NB4 (cell line): ENCODE results near the gene TERT.

ENCODE experiments used
- DNase-seq: peaks from one replicate; pipeline ENCODE4 v3.0.0; 2010; ENCODE audit warnings: low read depth
- H3K4me3 ChIP-seq: one replicate; pipeline ENCODE4 v1.5.1; 2011; ENCODE audit warnings: mild to moderate bottlenecking, low read depth, low read length, moderate library complexity
- CTCF ChIP-seq: IDR thresholded peaks from one replicate; pipeline ENCODE4 v1.5.1; 2012; ENCODE audit warnings: low read depth, low read length
- MAX ChIP-seq: IDR thresholded peaks from 2 replicates; pipeline ENCODE4 v1.6.1; 2011; ENCODE audit warnings: low read depth, low read length
- MYC ChIP-seq: IDR thresholded peaks from 2 replicates; pipeline ENCODE4 v1.6.1; 2011; ENCODE audit warnings: low read depth, low read length
- POLR2A ChIP-seq: IDR thresholded peaks from 2 replicates; pipeline ENCODE4 v1.6.1; 2011; ENCODE audit warnings: mild to moderate bottlenecking; ENCODE audit not compliant: insufficient read length; ENCODE audit errors: extremely low read depth

The TERT gene

DNA sequence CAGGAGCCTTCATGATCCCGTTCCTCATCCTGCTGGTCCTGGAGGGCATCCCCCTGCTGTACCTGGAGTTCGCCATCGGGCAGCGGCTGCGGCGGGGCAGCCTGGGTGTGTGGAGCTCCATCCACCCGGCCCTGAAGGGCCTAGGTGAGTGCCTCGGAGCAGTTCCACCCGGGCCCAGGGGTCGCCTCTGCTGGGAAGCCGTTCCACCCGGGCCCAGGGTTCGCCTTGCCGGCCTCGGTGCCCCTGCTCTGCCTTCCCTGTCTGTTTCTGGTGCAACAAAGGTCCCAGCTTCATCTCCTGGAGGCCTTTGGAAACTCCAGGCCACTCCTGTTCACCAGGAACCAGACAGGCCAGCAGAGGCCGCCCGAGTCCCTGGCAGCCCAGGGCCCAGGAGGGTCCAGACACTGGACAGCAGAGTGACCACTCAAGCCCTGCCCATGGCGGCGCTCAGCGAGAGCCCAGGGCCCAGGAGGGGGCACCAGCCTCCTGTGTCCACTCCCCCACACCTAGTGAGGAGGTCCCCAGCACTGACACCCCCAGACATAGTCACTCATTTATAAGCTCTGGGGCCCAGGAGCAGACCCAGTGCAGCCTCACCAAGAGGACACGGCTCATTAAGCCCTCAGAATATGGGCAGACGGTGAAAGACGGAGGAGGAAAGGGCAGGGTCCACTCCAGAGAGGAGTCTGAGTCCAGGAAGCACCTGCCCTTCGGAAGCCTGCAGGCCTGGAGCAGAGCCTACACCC is 86.0 kb downstream of the TERT start:
- no peak for DNase-seq
- H3K4me3 ChIP-seq = no peak overlapping the region
- TF ChIP-seq MAX (no peak), POLR2A (no peak), CTCF (peak; percentile 44)

DNA sequence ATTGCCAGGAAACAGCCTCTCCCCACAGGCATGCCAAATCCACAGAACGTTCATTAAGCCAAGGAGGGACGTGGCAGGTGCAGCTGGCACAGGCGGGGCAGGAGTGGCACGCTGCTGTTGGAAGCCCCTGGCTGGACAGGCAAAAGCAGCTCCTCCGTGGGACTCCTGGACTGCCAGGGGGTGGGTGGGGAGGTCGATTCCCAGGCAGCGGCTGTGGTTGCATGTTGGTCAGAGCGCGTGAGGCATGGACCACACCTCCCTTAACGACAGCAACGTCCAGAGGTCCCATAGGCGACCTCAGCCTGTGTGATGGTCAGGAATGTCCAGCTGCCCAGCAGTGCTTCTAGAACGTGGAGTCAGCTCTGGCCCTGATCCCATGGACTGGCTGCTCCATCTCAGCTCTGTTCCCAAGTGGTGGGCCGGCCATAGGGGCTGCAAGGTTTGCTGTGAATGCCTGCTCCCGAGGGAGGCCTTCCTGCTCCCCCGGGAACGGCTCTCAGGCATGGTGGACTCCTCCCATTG is 86.6 kb downstream of the TERT start:
- no peak for TF ChIP-seq MAX
- no peak for TF ChIP-seq POLR2A
- no peak for TF ChIP-seq MYC
- TF ChIP-seq CTCF = no peak
- no peak overlapping the region for H3K4me3 ChIP-seq
- no peak for DNase-seq

- no peak overlapping the region for H3K4me3 ChIP-seq
- no peak for DNase-seq
- no peak for TF ChIP-seq POLR2A
- no peak for TF ChIP-seq MAX
- TF ChIP-seq MYC = no peak
- no peak for TF ChIP-seq CTCF
These were observed 87.3 kb downstream of the TERT start for GRCh38 chr5:1207555-1207954.

- no peak for DNase-seq
- no peak overlapping the region for H3K4me3 ChIP-seq
- TF ChIP-seq POLR2A = no peak
- TF ChIP-seq MYC = no peak
- no peak for TF ChIP-seq CTCF
- no peak for TF ChIP-seq MAX
These were observed 88.1 kb downstream of the TERT start for GRCh38 chr5:1206521-1207412.

- DNase-seq = no peak
- TF ChIP-seq MAX (no peak), MYC (no peak), POLR2A (no peak), CTCF (no peak)
- no peak overlapping the region for H3K4me3 ChIP-seq
These were observed 89.3 kb downstream of the TERT start for GRCh38 chr5:1205255-1206180.
